HepG2 (cell line): Measurements from ENCODE around the gene PCDHGA2. TPM values are rescaled to one million over a fixed set of nuclear protein-coding genes. Genes with fewer than 3 reads are reported as not detected.

ENCODE experiments used
- CREM ChIP-seq, 2 experiments: sonication (generic) in 1 of 2; formaldehyde crosslinking in 1 of 2; IDR thresholded peaks; 2 replicates each; pipeline versions ENCODE4 v1.4.0 to v1.6.1; 2016 to 2020; ENCODE audit warnings: antibody characterized with exemption in 1 of 2, mild to moderate bottlenecking in 1 of 2, missing genetic modification reagents in 1 of 2
- DRAP1 ChIP-seq: IDR thresholded peaks from 2 replicates; pipeline ENCODE4 v1.6.1; 2016; ENCODE audit warnings: missing genetic modification reagents, missing compliant biosample characterization
- IKZF5 ChIP-seq: IDR thresholded peaks from 2 replicates; pipeline ENCODE4 v1.6.1; 2018; ENCODE audit warnings: missing genetic modification reagents, mild to moderate bottlenecking, missing compliant biosample characterization
- KDM2A ChIP-seq: sonication (generic); formaldehyde crosslinking; IDR thresholded peaks from 2 replicates; pipeline ENCODE4 v1.4.0; 2020; ENCODE audit warnings: low read depth, missing genetic modification reagents, borderline replicate concordance
- MAFF ChIP-seq: IDR thresholded peaks from 2 replicates; pipeline ENCODE4 v1.6.1; 2011; ENCODE audit warnings: low read depth, low read length, improper control_type of control experiment
- MYC ChIP-seq: sonication (generic); formaldehyde crosslinking; IDR thresholded peaks from 2 replicates; pipeline ENCODE4 v1.9.0; 2021; ENCODE audit warnings: missing genetic modification reagents, borderline replicate concordance
- NFIC ChIP-seq: IDR thresholded peaks from 2 replicates; pipeline ENCODE4 v1.6.1; 2012; ENCODE audit warnings: mild to moderate bottlenecking, low read length, inconsistent platforms
- NFYB ChIP-seq: sonication (generic); formaldehyde crosslinking; IDR thresholded peaks from 2 replicates; pipeline ENCODE4 v1.4.0; 2020; ENCODE audit warnings: missing genetic modification reagents
- PITX1 ChIP-seq: sonication (generic); formaldehyde crosslinking; IDR thresholded peaks from 2 replicates; pipeline ENCODE4 v1.5.1; 2020; ENCODE audit warnings: mild to moderate bottlenecking, missing genetic modification reagents
- POLR2G ChIP-seq: fragments of 200-400 bp; formaldehyde crosslinking; IDR thresholded peaks from 2 replicates; pipeline ENCODE4 v1.6.1; 2018; ENCODE audit warnings: mild to moderate bottlenecking, low read depth, low read length, moderate library complexity
- RAD21 ChIP-seq: fragments of 450-650 bp; formaldehyde crosslinking; IDR thresholded peaks from 2 replicates; pipeline ENCODE4 v1.5.0; 2020; ENCODE audit warnings: mild to moderate bottlenecking
- SALL1 ChIP-seq: sonication (generic); formaldehyde crosslinking; IDR thresholded peaks from 2 replicates; pipeline ENCODE4 v1.8.0; 2022; ENCODE audit warnings: mild to moderate bottlenecking, missing genetic modification reagents
- SAP130 ChIP-seq: IDR thresholded peaks from 2 replicates; pipeline ENCODE4 v1.6.1; 2016; ENCODE audit warnings: low read depth
- SMC3 ChIP-seq: IDR thresholded peaks from 2 replicates; pipeline ENCODE4 v1.6.1; 2011; ENCODE audit warnings: low read length, improper control_type of control experiment
- SSRP1 ChIP-seq: IDR thresholded peaks from 2 replicates; pipeline ENCODE4 v1.6.1; 2016; ENCODE audit warnings: control low read depth
- ZBTB7B ChIP-seq: sonication (generic); formaldehyde crosslinking; IDR thresholded peaks from 2 replicates; pipeline ENCODE4 v1.4.0; 2020; ENCODE audit warnings: missing genetic modification reagents
- ZMYM4 ChIP-seq: sonication (generic); formaldehyde crosslinking; IDR thresholded peaks from 2 replicates; pipeline ENCODE4 v1.8.1; 2023; ENCODE audit warnings: mild to moderate bottlenecking, missing genetic modification reagents
- ZNF253 ChIP-seq: sonication (generic); formaldehyde crosslinking; IDR thresholded peaks from 2 replicates; pipeline ENCODE4 v1.8.0; 2022; ENCODE audit warnings: mild to moderate bottlenecking, missing genetic modification reagents, borderline replicate concordance
- ZNF331 ChIP-seq: sonication (generic); formaldehyde crosslinking; IDR thresholded peaks from 2 replicates; pipeline ENCODE4 v1.4.0; 2020; ENCODE audit warnings: missing genetic modification reagents
- ZNF547 ChIP-seq: sonication (generic); formaldehyde crosslinking; IDR thresholded peaks from 2 replicates; pipeline ENCODE4 v1.5.1; 2020; ENCODE audit warnings: mild to moderate bottlenecking, missing genetic modification reagents
- ZNF605 ChIP-seq: sonication (generic); formaldehyde crosslinking; IDR thresholded peaks from 2 replicates; pipeline ENCODE4 v1.8.0; 2022; ENCODE audit warnings: mild to moderate bottlenecking, missing genetic modification reagents
- ZNF839 ChIP-seq: sonication (generic); formaldehyde crosslinking; IDR thresholded peaks from 2 replicates; pipeline ENCODE4 v1.4.0; 2020; ENCODE audit warnings: missing genetic modification reagents, mild to moderate bottlenecking, borderline replicate concordance
- polyA plus RNA-seq, 8 experiments: library from polyadenylated mRNA; depleted of rRNA in 3 of 8; stranded (reverse) in 7 of 8; unstranded in 1 of 8; fragments of >200 nt; fragmentation: Illumina TruSeq in 4 of 8; extraction: Trizol in 4 of 8; gene quantifications; 2 replicates each; pipeline versions ENCODE4 v1.2.1 to v1.2.3, GENCODE V29; 2011 to 2016; ENCODE audit warnings: low read depth in 4 of 8, missing spikeins in 1 of 8, mixed read lengths in 1 of 8; ENCODE audit not compliant: insufficient read depth in 1 of 8
- total RNA-seq, 5 experiments: library from RNA; depleted of rRNA; stranded (reverse); fragments of >200 nt; fragmentation: Illumina TruSeq; extraction: Trizol; gene quantifications; 2 replicates each; pipeline ENCODE4 v1.2.3, GENCODE V29; 2016; ENCODE audit warnings: low read depth in 1 of 5

Gene PCDHGA2
- total and polyA plus RNA-seq, 2 of the 13 experiments (the other 11 are each of a cell fraction or from before 2014, with no cell fraction given), result 0.04 to 0.11 TPM

- TF ChIP-seq ZBTB7B (CRISPR knock-in tag) (0 out of 2 replicates have a peak, but pooled peaks have one; percentile 20), ZNF839 (CRISPR knock-in tag) (no peak), ZNF331 (no peak), ZNF547 (CRISPR knock-in tag) (0 out of 2 replicates have a peak, but pooled peaks have one; percentile 50), SALL1 (CRISPR knock-in tag) (peak; percentile 41; the same call in 1 of the 2 replicates), ZMYM4 (CRISPR knock-in tag) (0 out of 2 replicates have a peak, but pooled peaks have one; percentile 13), KDM2A (peak; percentile 21; the same call in 1 of the 2 replicates), POLR2G (peak; percentile 34; the same call in 1 of the 2 replicates), MYC (no peak), PITX1 (no peak), ZNF605 (peak; percentile 26; the same call in 1 of the 2 replicates), NFIC (no peak), IKZF5 (CRISPR knock-in tag) (peak; percentile 31; the same call in 1 of the 2 replicates), SMC3 (peak; percentile 30; the same call in 1 of the 2 replicates), SAP130 (CRISPR knock-in tag) (peak; percentile 32; the same call in 1 of the 2 replicates), NFYB (0 out of 2 replicates have a peak, but pooled peaks have one; percentile 9), RAD21 (CRISPR knock-in tag) (0 out of 2 replicates have a peak, but pooled peaks have one; percentile 24), SSRP1 (CRISPR knock-in tag) (no peak), MAFF (peak; percentile 35; the same call in 1 of the 2 replicates), ZNF253 (CRISPR knock-in tag) (0 out of 2 replicates have a peak, but pooled peaks have one; percentile 47), DRAP1 (no peak), CREM (IDR thresholded peaks at IDR 0.05) (no peak), CREM (CRISPR knock-in tag; IDR thresholded peaks at IDR 0.05) (no peak)
Observed at GRCh38 chr5:141326088-141326854, 12.3 kb upstream of the PCDHGA2 start (continued).
